ENCODE measurements around the gene PHYKPL. TPM values are rescaled to one million over a fixed set of nuclear protein-coding genes. Genes with fewer than 3 reads are reported as not detected.

Gene PHYKPL
- polyA plus RNA-seq, 1 donor from 2014 or later: 16.9 TPM

GRCh38 chr5:178245389-178245788 is 12.8 kb upstream of the PHYKPL start:
- no peaks in the 10 kb centered on the region for H3K27me3 ChIP-seq (ENCODE audit: insufficient read depth, low read depth, low read length)
- H3K79me2 ChIP-seq (replicated peaks; ENCODE audit: insufficient read depth, low read length): no peaks in the 10 kb centered on the region
- no peaks in the 10 kb centered on the region for H4K20me1 ChIP-seq (ENCODE audit: insufficient read depth)
- no peak overlapping the region for H3K9ac ChIP-seq (ENCODE audit: low read length)
- TF ChIP-seq EP300 (conservative IDR thresholded peaks at IDR 0.05; ENCODE audit: poor library complexity, severe bottlenecking): no peak
- no peak for TF ChIP-seq EZH2 (IDR thresholded peaks at IDR 0.05; ENCODE audit: borderline replicate concordance, insufficient read depth, low read length, poor library complexity, severe bottlenecking)
- TF ChIP-seq MXI1 (conservative IDR thresholded peaks at IDR 0.05; ENCODE audit: poor library complexity, severe bottlenecking): no peak
- TF ChIP-seq REST (IDR thresholded peaks at IDR 0.05; ENCODE audit: borderline replicate concordance): no peak
- no peak for TF ChIP-seq POLR2AphosphoS5 (IDR thresholded peaks at IDR 0.05)
- no peak for TF ChIP-seq TAF1 (IDR thresholded peaks at IDR 0.05; ENCODE audit: low read depth)
- no peaks in the 10 kb centered on the region for H3F3A ChIP-seq (ENCODE audit: insufficient read depth, low read length, poor library complexity, severe bottlenecking)
- H3K9me2 ChIP-seq (ENCODE audit: insufficient read depth, low read length): no peaks in the 10 kb centered on the region
- no peak overlapping the region for H3K4me2 ChIP-seq (ENCODE audit: low read length)
- no peak overlapping the region for H2AFZ ChIP-seq (ENCODE audit: low read depth, low read length)
- H3K4me3 ChIP-seq (ENCODE audit: low read length): no peak overlapping the region
- H3K27ac ChIP-seq (ENCODE audit: low read length): no peak overlapping the region
- no peaks in the 10 kb centered on the region for H3K36me3 ChIP-seq (ENCODE audit: insufficient read depth, low read length)
- no peaks in the 10 kb centered on the region for H3K9me3 ChIP-seq (ENCODE audit: low read length)

GRCh38 chr5:178244576-178244975 is 12.0 kb upstream of the PHYKPL start:
- Histone ChIP-seq H2AFZ (ENCODE audit: low read depth, low read length) (no peak overlapping the region), H4K20me1 (ENCODE audit: insufficient read depth) (no peaks in the 10 kb centered on the region), H3F3A (ENCODE audit: insufficient read depth, low read length, poor library complexity, severe bottlenecking) (no peaks in the 10 kb centered on the region), H3K4me2 (ENCODE audit: low read length) (no peak overlapping the region), H3K79me2 (replicated peaks; ENCODE audit: insufficient read depth, low read length) (no peaks in the 10 kb centered on the region), H3K36me3 (ENCODE audit: insufficient read depth, low read length) (no peaks in the 10 kb centered on the region), H3K9ac (ENCODE audit: low read length) (no peak overlapping the region), H3K9me2 (ENCODE audit: insufficient read depth, low read length) (no peaks in the 10 kb centered on the region), H3K27me3 (ENCODE audit: insufficient read depth, low read depth, low read length) (no peaks in the 10 kb centered on the region), H3K4me3 (ENCODE audit: low read length) (no peak overlapping the region), H3K9me3 (ENCODE audit: low read length) (no peaks in the 10 kb centered on the region), H3K27ac (ENCODE audit: low read length) (no peak overlapping the region)
- TF ChIP-seq TAF1 (IDR thresholded peaks at IDR 0.05; ENCODE audit: low read depth): no peak
- no peak for TF ChIP-seq SMC3 (conservative IDR thresholded peaks at IDR 0.05; ENCODE audit: poor library complexity)
- TF ChIP-seq EP300 (conservative IDR thresholded peaks at IDR 0.05; ENCODE audit: poor library complexity, severe bottlenecking): no peak
- TF ChIP-seq REST (IDR thresholded peaks at IDR 0.05; ENCODE audit: borderline replicate concordance): no peak
- TF ChIP-seq CTCF (IDR thresholded peaks at IDR 0.05; ENCODE audit: poor library complexity, severe bottlenecking): no peak
- no peak for TF ChIP-seq EZH2 (IDR thresholded peaks at IDR 0.05; ENCODE audit: borderline replicate concordance, insufficient read depth, low read length, poor library complexity, severe bottlenecking)
- TF ChIP-seq RAD21 (conservative IDR thresholded peaks at IDR 0.05): no peak

All from neural cell (in vitro differentiated cells).